Epithelial cell of proximal tubule (primary cell): Measurements from ENCODE around the gene DAPK2. TPM values are rescaled to one million over a fixed set of nuclear protein-coding genes. Genes with fewer than 3 reads are reported as not detected.
"Not testable (repeated sequence)": the region's sequence is repeated elsewhere in the genome, so short reads cannot be mapped to it uniquely, and the experiment has no call there.

ENCODE experiments used
- DNase-seq: peaks from one replicate; pipeline ENCODE4 v3.0.0-alpha.2; 2011; ENCODE audit warnings: low read depth
- H3K4me3 ChIP-seq: 2 replicates; pipeline ENCODE4 v1.5.1; 2011; ENCODE audit warnings: low read depth, mild to moderate bottlenecking, low read length
- total RNA-seq: library from RNA; depleted of rRNA; stranded (reverse); fragments of >200 nt; gene quantifications from 2 replicates; pipeline ENCODE4 v1.2.3, GENCODE V29; 2015
- TF ChIP-seq, protein P1 (sequence below): conservative IDR thresholded peaks from 2 replicates; pipeline ENCODE4 v1.5.1; 2012; ENCODE audit warnings: low read depth, mild to moderate bottlenecking, low read length

Gene DAPK2
- total RNA-seq, 1 donor from 2014 or later: 7.3 TPM

DNA sequence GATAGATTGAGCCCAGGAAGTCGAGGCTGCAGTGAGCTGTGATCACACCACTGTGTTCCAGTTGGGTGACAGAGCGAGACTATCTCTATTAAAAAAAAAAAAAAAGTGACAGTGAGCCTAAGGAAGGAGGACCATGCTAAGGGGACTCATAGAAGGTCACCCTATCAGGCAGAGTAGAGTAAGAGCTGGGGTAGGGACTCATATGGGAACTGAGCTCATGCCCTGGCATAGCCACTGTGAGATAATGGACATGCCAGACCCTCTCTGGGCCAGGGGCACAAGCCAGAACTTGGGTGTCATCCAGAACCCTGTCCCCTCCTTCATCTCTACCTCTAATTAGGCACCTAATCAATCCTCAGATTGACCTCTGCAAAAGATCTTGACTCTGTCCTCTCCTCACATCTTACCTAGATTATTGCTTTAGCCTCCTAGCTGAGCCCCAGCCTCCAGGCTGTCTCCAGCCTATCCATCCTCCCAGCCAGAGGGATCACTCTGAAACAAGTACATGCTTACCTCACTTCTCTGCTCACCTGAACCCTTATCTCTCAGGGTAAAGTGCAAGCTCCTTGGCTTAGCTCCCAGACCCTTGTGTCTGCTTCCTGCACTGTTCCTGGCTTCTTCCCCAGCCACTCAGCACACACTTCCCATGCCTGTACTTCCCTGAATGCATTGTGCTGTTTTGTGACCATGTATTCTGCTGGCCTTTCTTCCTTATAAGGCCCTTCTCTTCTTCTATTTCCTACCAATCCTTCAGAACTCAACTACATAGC is 76.4 kb downstream of the DAPK2 start:
- TF ChIP-seq, protein P1, sequence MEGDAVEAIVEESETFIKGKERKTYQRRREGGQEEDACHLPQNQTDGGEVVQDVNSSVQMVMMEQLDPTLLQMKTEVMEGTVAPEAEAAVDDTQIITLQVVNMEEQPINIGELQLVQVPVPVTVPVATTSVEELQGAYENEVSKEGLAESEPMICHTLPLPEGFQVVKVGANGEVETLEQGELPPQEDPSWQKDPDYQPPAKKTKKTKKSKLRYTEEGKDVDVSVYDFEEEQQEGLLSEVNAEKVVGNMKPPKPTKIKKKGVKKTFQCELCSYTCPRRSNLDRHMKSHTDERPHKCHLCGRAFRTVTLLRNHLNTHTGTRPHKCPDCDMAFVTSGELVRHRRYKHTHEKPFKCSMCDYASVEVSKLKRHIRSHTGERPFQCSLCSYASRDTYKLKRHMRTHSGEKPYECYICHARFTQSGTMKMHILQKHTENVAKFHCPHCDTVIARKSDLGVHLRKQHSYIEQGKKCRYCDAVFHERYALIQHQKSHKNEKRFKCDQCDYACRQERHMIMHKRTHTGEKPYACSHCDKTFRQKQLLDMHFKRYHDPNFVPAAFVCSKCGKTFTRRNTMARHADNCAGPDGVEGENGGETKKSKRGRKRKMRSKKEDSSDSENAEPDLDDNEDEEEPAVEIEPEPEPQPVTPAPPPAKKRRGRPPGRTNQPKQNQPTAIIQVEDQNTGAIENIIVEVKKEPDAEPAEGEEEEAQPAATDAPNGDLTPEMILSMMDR: no peak
- H3K4me3 ChIP-seq: no peak overlapping the region
- no peak for DNase-seq

DNA sequence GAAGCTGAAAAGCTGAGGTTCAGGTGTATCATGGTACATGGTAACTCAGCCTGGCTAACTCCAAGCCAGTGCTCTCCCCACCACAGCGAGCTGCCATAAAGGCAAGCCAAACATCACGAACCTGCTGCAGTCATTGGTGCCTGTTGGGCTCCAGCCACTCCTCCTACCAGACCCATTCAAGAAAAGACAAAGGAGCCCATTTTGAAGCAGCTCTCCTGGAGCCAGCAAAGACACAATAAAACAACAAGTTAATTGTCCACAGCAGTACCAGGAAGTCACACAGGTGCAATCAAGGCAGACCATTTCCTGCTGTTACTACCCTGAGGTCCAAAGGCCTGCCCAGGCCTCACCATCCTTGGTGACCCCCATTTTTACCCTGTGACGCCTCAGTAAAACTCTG is 77.6 kb downstream of the DAPK2 start:
- TF ChIP-seq, protein P1: no peak
- no peak for DNase-seq

GRCh38 chr15:63968122-63968524 is 78.2 kb downstream of the DAPK2 start:
- no peak for DNase-seq
- TF ChIP-seq, protein P1: no peak
- no peak overlapping the region for H3K4me3 ChIP-seq

More for the DNA sequence above, 77.6 kb downstream of the DAPK2 start:
- H3K4me3 ChIP-seq: no peak overlapping the region

- TF ChIP-seq, protein P1: no peak
- H3K4me3 ChIP-seq: no peak overlapping the region
- DNase-seq: no peak
These were observed 78.7 kb downstream of the DAPK2 start for GRCh38 chr15:63967616-63968015.

DNA sequence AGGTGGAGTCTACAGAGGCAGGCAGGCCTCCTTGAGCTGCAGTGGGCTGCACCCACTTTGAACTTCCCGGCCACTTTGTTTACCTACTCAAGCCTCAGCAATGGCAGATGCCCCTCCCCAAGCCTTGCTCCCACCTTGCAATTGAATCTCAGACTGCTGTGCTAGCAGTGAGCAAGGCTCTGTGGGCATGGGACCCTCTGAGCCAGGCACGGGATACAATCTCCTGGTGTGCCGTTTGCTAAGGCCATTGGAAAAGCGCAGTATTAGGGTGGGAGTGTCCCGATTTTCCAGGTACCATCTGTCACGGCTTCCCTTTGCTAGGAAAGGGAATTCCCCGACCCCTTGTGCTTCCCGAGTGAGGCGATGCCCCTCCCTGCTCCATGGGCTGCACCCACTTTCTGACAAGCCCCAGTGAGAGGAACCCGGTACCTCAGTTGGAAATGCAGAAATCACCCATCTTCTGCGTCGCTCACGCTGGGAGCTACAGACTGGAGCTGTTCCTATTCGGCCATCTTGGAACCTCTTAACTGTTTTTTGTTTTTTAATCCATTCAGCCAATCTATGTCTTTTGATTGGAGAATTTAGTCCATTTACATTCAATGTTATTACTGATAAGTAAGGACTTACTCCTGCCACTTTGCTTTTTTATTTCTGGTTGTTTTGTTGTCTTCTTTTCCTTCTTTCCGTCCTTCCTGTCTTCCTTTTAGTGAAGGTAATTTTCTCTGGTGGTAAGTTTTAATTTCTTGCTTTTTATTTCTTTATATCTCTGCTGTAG is 83.2 kb downstream of the DAPK2 start:
- DNase-seq, H3K4me3 ChIP-seq: not testable (repeated sequence)

GRCh38 chr15:63953524-63953923 is 92.8 kb downstream of the DAPK2 start:
- no peak for DNase-seq
- TF ChIP-seq, protein P1: no peak
- no peak overlapping the region for H3K4me3 ChIP-seq

DNA sequence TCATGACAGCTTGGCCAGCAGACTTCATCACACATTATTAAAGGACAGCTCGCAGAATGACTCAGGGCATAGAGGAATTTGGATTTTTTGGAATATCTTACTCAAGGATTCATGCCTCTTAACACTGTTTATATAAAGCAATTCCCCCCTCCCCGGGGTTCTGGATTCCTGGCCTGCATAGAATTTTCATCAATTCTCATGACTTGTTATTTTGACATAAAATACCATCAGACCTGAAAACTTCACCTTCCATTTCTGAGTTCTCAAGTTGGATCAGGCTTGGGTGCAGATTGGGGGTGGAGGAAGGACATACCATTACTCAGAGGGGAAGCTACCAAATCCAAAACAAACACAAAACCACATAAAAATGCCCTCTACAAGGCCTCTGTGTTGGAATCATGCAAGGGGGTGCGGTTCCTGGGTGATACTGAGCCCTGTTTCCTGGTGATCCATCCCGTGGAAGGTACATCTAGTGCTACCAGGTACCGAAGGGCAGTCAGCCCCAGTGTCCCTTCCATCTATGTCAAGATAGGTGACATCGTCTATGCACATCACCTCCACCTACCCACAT is 95.3 kb downstream of the DAPK2 start:
- H3K4me3 ChIP-seq: no peak overlapping the region
- TF ChIP-seq, protein P1: no peak
- no peak for DNase-seq
